Cardiac fibroblast (primary cell): ENCODE measurements around the gene HAX1.

ENCODE experiments used
- DNase-seq, 2 donors: peaks; one replicate each; pipeline versions ENCODE4 v3.0.0 to v3.0.0-alpha.2; 2010; ENCODE audit warnings: low read depth in 2 of 2
- H3K4me3 ChIP-seq, 2 donors: replicated peaks in 1 of 2; 1 replicate in 1 of 2; 2 replicates in 1 of 2; pipeline ENCODE4 v1.5.1; 2011; ENCODE audit warnings: low read depth in 2 of 2, low read length in 2 of 2, mild to moderate bottlenecking in 2 of 2, moderate library complexity in 1 of 2
- TF ChIP-seq, protein P1 (sequence below): IDR thresholded peaks from one replicate; pipeline ENCODE4 v1.5.1; 2011; ENCODE audit warnings: low read depth, mild to moderate bottlenecking, low read length, inconsistent platforms

HAX1 gene

DNA sequence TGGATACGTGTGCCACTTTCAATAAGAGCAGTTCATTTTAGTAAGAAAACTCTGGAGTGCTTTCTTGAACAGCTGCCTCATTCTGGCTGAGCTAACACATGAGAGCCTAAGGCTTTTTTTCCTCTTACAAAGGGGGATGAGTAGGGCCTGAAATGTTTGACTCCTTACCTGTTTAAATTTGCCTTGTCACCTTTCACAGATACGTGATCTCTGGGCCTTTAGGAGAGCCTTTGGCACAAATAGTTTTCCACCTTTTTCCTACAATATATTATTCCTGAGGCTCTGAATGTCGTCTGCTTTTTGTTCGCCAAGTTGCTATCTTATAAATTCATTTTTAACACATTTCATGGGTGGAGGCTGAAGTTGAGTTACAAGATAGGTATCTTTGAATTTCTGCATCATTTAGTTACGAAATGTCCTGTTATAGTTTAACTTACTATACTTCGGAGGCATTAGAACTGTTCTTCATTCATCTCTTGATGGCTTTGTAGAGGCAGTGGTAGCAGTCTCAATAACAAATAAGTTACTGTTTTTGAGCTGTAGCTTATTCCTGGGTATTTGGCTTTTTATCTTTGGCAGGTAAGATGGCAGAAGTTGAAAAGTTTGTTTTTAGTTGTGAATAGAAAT lies 34.4 kb upstream of the HAX1 start:
- TF ChIP-seq, protein P1, sequence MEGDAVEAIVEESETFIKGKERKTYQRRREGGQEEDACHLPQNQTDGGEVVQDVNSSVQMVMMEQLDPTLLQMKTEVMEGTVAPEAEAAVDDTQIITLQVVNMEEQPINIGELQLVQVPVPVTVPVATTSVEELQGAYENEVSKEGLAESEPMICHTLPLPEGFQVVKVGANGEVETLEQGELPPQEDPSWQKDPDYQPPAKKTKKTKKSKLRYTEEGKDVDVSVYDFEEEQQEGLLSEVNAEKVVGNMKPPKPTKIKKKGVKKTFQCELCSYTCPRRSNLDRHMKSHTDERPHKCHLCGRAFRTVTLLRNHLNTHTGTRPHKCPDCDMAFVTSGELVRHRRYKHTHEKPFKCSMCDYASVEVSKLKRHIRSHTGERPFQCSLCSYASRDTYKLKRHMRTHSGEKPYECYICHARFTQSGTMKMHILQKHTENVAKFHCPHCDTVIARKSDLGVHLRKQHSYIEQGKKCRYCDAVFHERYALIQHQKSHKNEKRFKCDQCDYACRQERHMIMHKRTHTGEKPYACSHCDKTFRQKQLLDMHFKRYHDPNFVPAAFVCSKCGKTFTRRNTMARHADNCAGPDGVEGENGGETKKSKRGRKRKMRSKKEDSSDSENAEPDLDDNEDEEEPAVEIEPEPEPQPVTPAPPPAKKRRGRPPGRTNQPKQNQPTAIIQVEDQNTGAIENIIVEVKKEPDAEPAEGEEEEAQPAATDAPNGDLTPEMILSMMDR = no peak
- no peak for DNase-seq
- H3K4me3 ChIP-seq = no peak overlapping the region

DNA sequence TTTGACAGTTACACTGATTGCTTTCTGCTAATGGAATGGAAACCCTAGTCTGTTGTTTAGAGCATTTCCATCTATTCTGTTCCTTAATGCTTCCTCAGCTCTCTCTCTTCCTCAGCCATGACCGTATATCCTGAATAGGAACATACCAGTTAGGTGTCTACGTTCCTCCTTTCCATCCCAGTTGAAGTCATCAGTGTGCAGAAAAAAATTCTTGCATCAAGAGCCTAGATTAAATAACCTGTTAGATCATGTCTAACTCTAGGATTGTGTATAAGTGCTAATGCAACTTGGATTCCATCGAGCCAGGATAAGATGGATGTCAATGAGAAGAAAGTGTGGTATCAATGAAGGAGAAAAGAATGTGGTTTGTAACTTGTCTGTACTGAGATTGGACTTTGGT lies 32.9 kb upstream of the HAX1 start:
- no peak for DNase-seq
- TF ChIP-seq, protein P1 = no peak
- no peak overlapping the region for H3K4me3 ChIP-seq

DNA sequence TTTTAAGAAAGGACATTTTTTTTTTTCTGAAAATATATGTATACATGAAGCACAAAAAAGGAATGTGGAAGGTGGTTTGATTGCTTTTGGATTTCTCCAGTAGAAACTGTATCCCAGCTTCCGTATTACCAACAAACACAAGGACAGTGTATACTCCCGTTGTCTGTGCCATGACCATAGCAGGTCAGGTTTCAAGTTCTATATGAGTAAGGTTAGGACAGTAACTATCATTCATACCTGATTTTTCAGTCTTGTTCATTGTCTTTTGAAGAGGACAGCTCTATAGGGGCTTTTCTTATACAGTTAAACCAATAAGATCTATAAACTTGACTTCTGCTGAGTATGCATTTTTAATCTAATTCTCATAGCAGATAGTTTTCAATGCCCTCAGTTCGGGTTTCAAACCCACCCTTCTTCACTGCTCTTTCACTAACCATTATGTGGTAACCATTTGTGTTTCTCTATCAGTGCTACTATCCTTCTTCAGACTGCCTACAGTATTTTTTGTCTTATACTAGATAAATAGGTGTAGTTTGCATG lies 32.1 kb upstream of the HAX1 start:
- no peak for DNase-seq
- TF ChIP-seq, protein P1 = no peak
- no peak overlapping the region for H3K4me3 ChIP-seq

DNA sequence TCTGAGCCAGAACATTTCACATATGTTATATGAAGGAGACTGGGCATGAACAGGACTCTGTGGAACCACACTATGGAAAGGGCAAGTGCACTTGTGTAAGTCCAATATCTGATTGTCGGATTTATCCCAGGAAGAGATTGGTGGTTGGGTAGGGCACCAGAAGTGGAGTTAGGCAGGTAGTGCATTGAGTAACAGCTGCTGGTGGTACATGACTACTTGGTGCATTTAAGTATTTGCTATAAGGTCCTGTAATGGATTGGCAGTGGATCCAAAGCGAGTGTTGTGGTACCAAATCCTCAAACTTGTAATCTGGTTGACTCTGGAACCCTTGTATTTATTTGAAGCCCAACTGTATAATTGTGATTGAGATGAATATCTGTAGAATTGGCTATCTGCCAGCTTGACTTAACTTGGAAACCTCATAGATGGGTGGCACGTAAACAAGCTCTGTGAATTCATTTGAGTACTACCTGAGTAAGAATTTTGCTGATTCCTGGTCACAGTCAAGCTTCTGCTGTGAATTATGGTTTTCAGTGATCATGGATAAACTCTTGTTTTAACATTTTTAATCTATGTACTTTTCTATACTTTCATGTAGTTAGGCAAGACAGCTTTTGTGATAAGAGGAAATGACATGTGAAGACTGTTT lies 30.6 kb upstream of the HAX1 start:
- H3K4me3 ChIP-seq = no peak overlapping the region
- TF ChIP-seq, protein P1 = no peak
- no peak for DNase-seq

DNA sequence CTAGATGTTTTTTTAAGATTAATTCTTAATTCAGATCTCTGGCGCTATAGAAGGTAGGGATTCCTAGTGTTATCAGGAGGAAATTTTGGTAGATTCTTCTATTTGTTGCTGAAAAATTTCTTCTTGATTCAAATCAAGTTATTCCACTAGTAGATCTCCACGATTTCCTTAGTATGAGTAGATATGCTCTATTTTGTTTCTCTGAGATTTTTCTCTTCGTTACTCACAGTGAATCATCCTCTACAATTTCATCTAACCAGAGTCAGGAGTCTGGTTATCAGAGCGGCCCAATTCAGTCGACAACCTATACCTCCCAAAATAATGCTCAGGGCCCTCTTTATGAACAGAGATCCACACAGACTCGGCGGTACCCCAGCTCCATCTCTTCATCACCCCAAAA lies 18.8 kb upstream of the HAX1 start:
- TF ChIP-seq, protein P1 = no peak
- H3K4me3 ChIP-seq = no peak overlapping the region
- peak in 1 of 2 donors; percentile 26 for DNase-seq

DNA sequence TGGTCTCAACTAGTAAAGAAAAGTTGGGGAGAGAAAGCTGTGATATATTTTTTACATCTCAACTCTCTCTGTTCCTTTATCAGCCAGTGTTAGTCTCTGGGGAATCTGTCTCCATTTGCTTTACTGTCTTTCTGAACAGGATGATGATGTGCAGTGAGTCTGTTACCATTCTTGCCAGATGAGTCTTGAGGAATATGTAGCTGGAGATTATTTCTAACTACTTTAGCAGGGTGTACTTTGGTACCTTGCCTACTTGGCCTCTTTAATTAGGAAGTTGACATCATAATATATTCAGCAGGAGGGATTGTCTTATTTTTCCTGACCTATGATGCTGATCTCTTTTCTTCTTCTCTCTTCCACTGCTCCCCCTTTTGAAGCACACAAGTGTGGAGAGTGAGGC lies 15.7 kb upstream of the HAX1 start:
- DNase-seq = peak in 1 of 2 donors; percentile 17
- H3K4me3 ChIP-seq = no peak overlapping the region
- TF ChIP-seq, protein P1 = no peak
